ENCODE measurements around the gene AIF1.

The AIF1 gene

GRCh38 chr6:31640612-31641011 lies 25.6 kb downstream of the AIF1 start:
- Histone ChIP-seq H3K27me3 (ENCODE audit: control insufficient read depth, insufficient read depth, low read length) (no peaks in the 10 kb centered on the region), H3K79me2 (no peaks in the 10 kb centered on the region), H3K9ac (no peak overlapping the region), H3K4me2 (ENCODE audit: low read length) (no peak overlapping the region), H3K36me3 (ENCODE audit: control insufficient read depth, insufficient read depth, low read length) (no peaks in the 10 kb centered on the region), H3K4me3 (ENCODE audit: low read depth, low read length) (no peak overlapping the region), H3K9me3 (ENCODE audit: control insufficient read depth, low read length) (no peaks in the 10 kb centered on the region), H2AFZ (no peak overlapping the region), H3K27ac (no peak overlapping the region), H3K4me1 (no peaks in the 10 kb centered on the region)
- TF ChIP-seq CTCF (IDR thresholded peaks at IDR 0.05), result no peak

GRCh38 chr6:31641370-31641769 lies 26.3 kb downstream of the AIF1 start:
- Histone ChIP-seq H3K9ac (no peak overlapping the region), H3K27me3 (ENCODE audit: control insufficient read depth, insufficient read depth, low read length) (no peaks in the 10 kb centered on the region), H3K36me3 (ENCODE audit: control insufficient read depth, insufficient read depth, low read length) (no peaks in the 10 kb centered on the region), H3K27ac (no peak overlapping the region), H3K79me2 (no peaks in the 10 kb centered on the region), H3K4me3 (ENCODE audit: low read depth, low read length) (no peak overlapping the region), H3K9me3 (ENCODE audit: control insufficient read depth, low read length) (no peaks in the 10 kb centered on the region), H2AFZ (no peak overlapping the region), H3K4me1 (no peaks in the 10 kb centered on the region), H3K4me2 (ENCODE audit: low read length) (no peak overlapping the region)
- TF ChIP-seq CTCF (IDR thresholded peaks at IDR 0.05), result no peak

- Histone ChIP-seq H3K9me3 (ENCODE audit: control insufficient read depth, low read length) (no peaks in the 10 kb centered on the region), H3K4me1 (no peaks in the 10 kb centered on the region), H3K4me3 (ENCODE audit: low read depth, low read length) (no peak overlapping the region), H2AFZ (no peak overlapping the region), H3K79me2 (no peaks in the 10 kb centered on the region), H3K36me3 (ENCODE audit: control insufficient read depth, insufficient read depth, low read length) (no peaks in the 10 kb centered on the region), H3K27me3 (ENCODE audit: control insufficient read depth, insufficient read depth, low read length) (no peaks in the 10 kb centered on the region), H3K9ac (no peak overlapping the region), H3K4me2 (ENCODE audit: low read length) (no peak overlapping the region), H3K27ac (no peak overlapping the region)
- TF ChIP-seq CTCF (IDR thresholded peaks at IDR 0.05), result no peak
Measured at GRCh38 chr6:31642798-31643570, 27.9 kb downstream of the AIF1 start.

- H2AFZ ChIP-seq, result no peak overlapping the region
- no peaks in the 10 kb centered on the region for H3K4me1 ChIP-seq
- no peak overlapping the region for H3K27ac ChIP-seq
- H3K4me2 ChIP-seq (ENCODE audit: low read length), result no peak overlapping the region
- TF ChIP-seq CTCF (IDR thresholded peaks at IDR 0.05), result no peak
- H3K9me3 ChIP-seq (ENCODE audit: control insufficient read depth, low read length), result no peaks in the 10 kb centered on the region
- H3K36me3 ChIP-seq (ENCODE audit: control insufficient read depth, insufficient read depth, low read length), result no peaks in the 10 kb centered on the region
- no peaks in the 10 kb centered on the region for H3K27me3 ChIP-seq (ENCODE audit: control insufficient read depth, insufficient read depth, low read length)
- no peak overlapping the region for H3K4me3 ChIP-seq (ENCODE audit: low read depth, low read length)
- H3K9ac ChIP-seq, result no peak overlapping the region
- peaks cover 6% of the 10 kb centered on the region for H3K79me2 ChIP-seq
Measured at GRCh38 chr6:31643818-31644454, 28.9 kb downstream of the AIF1 start.
